IMR-90 (cell line): ENCODE measurements around the gene NOL4L. TPM values are rescaled to one million over a fixed set of nuclear protein-coding genes. Genes with fewer than 3 reads are reported as not detected.
A peak's percentile ranks its signal among the peaks of the same experiment; 100 is the strongest.

Experiments
- ATAC-seq: fragments of 200-7000 bp; cut with Tn5 transposase; 2 replicates; pipeline ENCODE4 v1.9.1; 2020; ENCODE audit warnings: low read depth, mild to moderate bottlenecking, moderate library complexity
- BruUV-seq: library from RNA; stranded (reverse); fragments of 400-500 nt; replicated peaks from 2 replicates; lab custom pipeline; 2021; lab: Mats Ljungman, UMichigan
- CTCF ChIA-PET: fragments of 300-600 bp; formaldehyde crosslinking; extraction: SDS; loops from one replicate; lab custom pipeline; 2021; ENCODE audit warnings: antibody characterized with exemption; lab: Yijun Ruan, JAX
- POLR2A ChIA-PET: fragments of 300-600 bp; sonication (Branson Sonifier 250); formaldehyde crosslinking; loops from one replicate; lab custom pipeline; 2022; ENCODE audit warnings: antibody characterized with exemption; ENCODE audit not compliant: unreplicated experiment; lab: Charles Lee
- DNase-seq: peaks from one replicate; pipeline ENCODE4 v3.0.0; 2013
- H2AFZ ChIP-seq: replicated peaks from 2 replicates; pipeline ENCODE3; 2013; ENCODE audit warnings: low read length, mild to moderate bottlenecking; ENCODE audit not compliant: poor library complexity
- H2AK5ac ChIP-seq: 2 replicates; pipeline ENCODE4 v1.6.1; 2013; ENCODE audit warnings: low read depth, low read length, inconsistent platforms
- H2AK9ac ChIP-seq: replicated peaks from 2 replicates; pipeline ENCODE3; 2013; ENCODE audit warnings: mild to moderate bottlenecking, low read depth, low read length, moderate library complexity; ENCODE audit not compliant: poor library complexity
- H2BK120ac ChIP-seq: 2 replicates; pipeline ENCODE4 v1.6.1; 2013; ENCODE audit warnings: low read depth, low read length, inconsistent platforms
- H2BK15ac ChIP-seq: 3 replicates; pipeline ENCODE4 v1.6.1; 2013; ENCODE audit warnings: low read depth, low read length, inconsistent platforms
- H2BK20ac ChIP-seq: 2 replicates; pipeline ENCODE4 v1.6.1; 2013; ENCODE audit warnings: low read depth, mild to moderate bottlenecking, inconsistent platforms, low read length, moderate library complexity
- H2BK5ac ChIP-seq: 2 replicates; pipeline ENCODE4 v1.6.1; 2013; ENCODE audit warnings: mild to moderate bottlenecking, low read depth, low read length, inconsistent platforms; ENCODE audit not compliant: poor library complexity, severe bottlenecking
- H3K14ac ChIP-seq: replicated peaks from 2 replicates; pipeline ENCODE4 v1.6.1; 2013; ENCODE audit warnings: low read depth, low read length, inconsistent platforms
- H3K18ac ChIP-seq: 2 replicates; pipeline ENCODE4 v1.6.1; 2013; ENCODE audit warnings: low read depth, low read length, control low read depth
- H3K23ac ChIP-seq: 2 replicates; pipeline ENCODE4 v1.6.1; 2013; ENCODE audit warnings: low read depth, low read length, inconsistent platforms
- H3K27ac ChIP-seq: 2 replicates; pipeline ENCODE4 v1.5.1; 2013; ENCODE audit warnings: mild to moderate bottlenecking, control low read depth, low read length; ENCODE audit not compliant: insufficient read depth
- H3K27me3 ChIP-seq: 2 replicates; pipeline ENCODE4 v1.6.1; 2013; ENCODE audit warnings: low read length; ENCODE audit not compliant: control insufficient read depth, insufficient read depth
- H3K36me3 ChIP-seq: 2 replicates; pipeline ENCODE4 v1.6.1; 2013; ENCODE audit warnings: low read length, mixed read lengths; ENCODE audit not compliant: control insufficient read depth, insufficient read depth
- H3K4ac ChIP-seq: 2 replicates; pipeline ENCODE4 v1.6.1; 2013; ENCODE audit warnings: low read depth, low read length, inconsistent platforms
- H3K4me1 ChIP-seq: 2 replicates; pipeline ENCODE4 v1.6.1; 2013; ENCODE audit warnings: low read length, mixed read lengths; ENCODE audit not compliant: control insufficient read depth, insufficient read depth
- H3K4me2 ChIP-seq: 2 replicates; pipeline ENCODE4 v1.6.1; 2013; ENCODE audit warnings: low read depth, mild to moderate bottlenecking, control low read depth, low read length, moderate library complexity
- H3K4me3 ChIP-seq: 2 replicates; pipeline ENCODE4 v1.5.1; 2013; ENCODE audit warnings: low read depth, mild to moderate bottlenecking, control low read depth, low read length, moderate library complexity; ENCODE audit not compliant: insufficient read depth
- H3K56ac ChIP-seq: 2 replicates; pipeline ENCODE4 v1.6.1; 2013; ENCODE audit warnings: low read length, inconsistent platforms; ENCODE audit not compliant: insufficient read depth; ENCODE audit errors: extremely low read depth
- H3K79me1 ChIP-seq, 2 experiments: 2 replicates each; pipeline ENCODE4 v1.6.1; 2013; ENCODE audit warnings: low read length in 2 of 2, inconsistent platforms in 1 of 2, low read depth in 1 of 2
- H3K9ac ChIP-seq: 2 replicates; pipeline ENCODE4 v1.6.1; 2013; ENCODE audit warnings: low read depth, low read length, control low read depth
- H3K9me1 ChIP-seq: 2 replicates; pipeline ENCODE4 v1.6.1; 2013; ENCODE audit warnings: low read length, inconsistent platforms; ENCODE audit not compliant: insufficient read depth
- H3K9me3 ChIP-seq: 2 replicates; pipeline ENCODE4 v1.6.1; 2013; ENCODE audit warnings: low read length; ENCODE audit not compliant: control insufficient read depth, insufficient read depth
- H4K20me1 ChIP-seq: 2 replicates; pipeline ENCODE4 v1.6.1; 2013; ENCODE audit warnings: low read length, inconsistent platforms; ENCODE audit not compliant: insufficient read depth
- H4K5ac ChIP-seq: 2 replicates; pipeline ENCODE4 v1.6.1; 2013; ENCODE audit warnings: mild to moderate bottlenecking, low read depth, low read length, control low read depth
- H4K8ac ChIP-seq, 2 experiments: 2 replicates each; pipeline ENCODE4 v1.6.1; 2013; ENCODE audit warnings: low read depth in 2 of 2, low read length in 2 of 2, control low read depth in 1 of 2, inconsistent platforms in 1 of 2
- H4K91ac ChIP-seq: 2 replicates; pipeline ENCODE4 v1.6.1; 2013; ENCODE audit warnings: low read depth, low read length, inconsistent platforms; ENCODE audit not compliant: insufficient read depth
- CEBPB ChIP-seq: IDR thresholded peaks from 2 replicates; pipeline ENCODE4 v1.6.1; 2012; ENCODE audit warnings: low read depth, low read length, improper control_type of control experiment
- CHD1 ChIP-seq: IDR thresholded peaks from 2 replicates; pipeline ENCODE4 v1.6.1; 2012; ENCODE audit warnings: low read depth, low read length, improper control_type of control experiment
- CTCF ChIP-seq: conservative IDR thresholded peaks from 2 replicates; pipeline ENCODE4 v1.5.1; 2012; ENCODE audit warnings: mild to moderate bottlenecking, low read depth, low read length, improper control_type of control experiment
- FOS ChIP-seq: fragments of 150-350 bp; IDR thresholded peaks from 2 replicates; pipeline ENCODE4 v1.6.1; 2016; ENCODE audit warnings: low read depth, low read length
- MAFK ChIP-seq: IDR thresholded peaks from 2 replicates; pipeline ENCODE4 v1.6.1; 2012; ENCODE audit warnings: low read depth, low read length, improper control_type of control experiment
- MAZ ChIP-seq: IDR thresholded peaks from 2 replicates; pipeline ENCODE4 v1.6.1; 2012; ENCODE audit warnings: low read depth, mild to moderate bottlenecking, low read length, improper control_type of control experiment, moderate library complexity, borderline replicate concordance
- MXI1 ChIP-seq: IDR thresholded peaks from 2 replicates; pipeline ENCODE4 v1.6.1; 2012; ENCODE audit warnings: low read depth, mild to moderate bottlenecking, low read length, moderate library complexity, borderline replicate concordance
- NFE2L2 ChIP-seq: fragments of 150-350 bp; IDR thresholded peaks from 2 replicates; pipeline ENCODE4 v1.6.1; 2016; ENCODE audit warnings: low read depth, mild to moderate bottlenecking, low read length
- POLR2A ChIP-seq: IDR thresholded peaks from 2 replicates; pipeline ENCODE4 v1.6.1; 2012; ENCODE audit warnings: mild to moderate bottlenecking, low read depth, low read length
- RAD21 ChIP-seq: IDR thresholded peaks from 2 replicates; pipeline ENCODE4 v1.6.1; 2012; ENCODE audit warnings: low read length, improper control_type of control experiment
- RCOR1 ChIP-seq: IDR thresholded peaks from 2 replicates; pipeline ENCODE4 v1.6.1; 2012; ENCODE audit warnings: mild to moderate bottlenecking, low read length, improper control_type of control experiment; ENCODE audit not compliant: insufficient replicate concordance
- RFX5 ChIP-seq: IDR thresholded peaks from 2 replicates; pipeline ENCODE4 v1.8.0; 2012; ENCODE audit warnings: low read depth, mild to moderate bottlenecking, low read length, moderate library complexity
- SMC3 ChIP-seq: fragments of 150-350 bp; IDR thresholded peaks from 2 replicates; pipeline ENCODE4 v1.6.1; 2016; ENCODE audit warnings: low read depth, mild to moderate bottlenecking, antibody characterized with exemption, low read length, moderate library complexity
- USF2 ChIP-seq: fragments of 150-350 bp; IDR thresholded peaks from 2 replicates; pipeline ENCODE4 v1.6.1; 2017; ENCODE audit warnings: mild to moderate bottlenecking, antibody characterized with exemption, low read length, low read depth
- WGBS, 2 experiments: methylation state at CpG; one replicate each; pipeline versions ENCODE4 v1.1.5 to v1.1.7; 2013; ENCODE audit warnings: missing lambda C conversion rate in 2 of 2; ENCODE audit not compliant: insufficient read length in 1 of 2; ENCODE audit errors: extremely low coverage in 2 of 2; 5-methylcytosine and 5-hydroxymethylcytosine counted together
- dilution Hi-C: fragments of 300-500 bp; cut with HindIII; formaldehyde crosslinking; loops from one replicate; pipeline ENCODE4 v1.14.3; 2018; ENCODE audit warnings: low sequenced_read_pairs; ENCODE audit not compliant: unreplicated experiment
- in situ Hi-C: fragments of 300-500 bp; cut with MboI; formaldehyde crosslinking; loops from 3 replicates; pipeline ENCODE4 v1.14.3; 2019; ENCODE audit warnings: low sequenced_read_pairs, inconsistent platforms, mixed read lengths
- intact Hi-C: fragments of 100-400 bp; cut with micrococcal nuclease; formaldehyde crosslinking; loops from 2 replicates; pipeline ENCODE4 v1.10.0; 2022
- polyA plus RNA-seq, 3 experiments: library from polyadenylated mRNA; depleted of rRNA; stranded (reverse); fragments of >200 nt; gene quantifications; 2 replicates each; pipeline ENCODE4 v1.2.3, GENCODE V29; 2012; ENCODE audit warnings: low replicate concordance in 1 of 3
- total RNA-seq: library from RNA; depleted of rRNA; stranded (reverse); fragments of >200 nt; gene quantifications from 2 replicates; pipeline ENCODE4 v1.2.3, GENCODE V29; 2012
- TF ChIP-seq, protein P1 (sequence below): fragments of 150-350 bp; IDR thresholded peaks from 2 replicates; pipeline ENCODE4 v1.6.1; 2016; ENCODE audit warnings: low read depth, mild to moderate bottlenecking, low read length, moderate library complexity, borderline replicate concordance

NOL4L gene
- total and polyA plus RNA-seq, 2 of the 4 experiments (the other 2 are of a cell fraction): 4.7 to 13.3 TPM

GRCh38 chr20:32474009-32474716 is 111.0 kb downstream of the NOL4L start:
- no peaks in the 10 kb centered on the region for H3K27me3 ChIP-seq
- H4K20me1 ChIP-seq: peaks cover 27% of the 10 kb centered on the region
- dilution Hi-C loops: no loop called here
- H4K5ac ChIP-seq: peak overlapping the region; percentile 23
- peak overlapping the region; percentile 97 for H3K4ac ChIP-seq
- H3K18ac ChIP-seq: peak overlapping the region; percentile 14; the same call in 1 of the 2 replicates
- peak overlapping the region; percentile 64; the same call in 2 of the 3 replicates for H2BK15ac ChIP-seq
- peak overlapping the region; percentile 49 for H3K9ac ChIP-seq
- peak overlapping the region; percentile 82 for H3K4me2 ChIP-seq
- peak overlapping the region; percentile 71; the same call in 1 of the 2 replicates for H3K56ac ChIP-seq
- H2AFZ ChIP-seq: peak overlapping the region; percentile 91
- H3K4me1 ChIP-seq: peaks cover 48% of the 10 kb centered on the region
- H3K79me1 ChIP-seq: peaks cover 9 to 93% of the 10 kb centered on the region in 2 experiments; a peak in 3 of 4 replicates
- peak overlapping the region; percentile 41 to 87 for H4K8ac ChIP-seq
- WGBS, 2 experiments: 79% methylated on average over 6 of the region's 18 CpGs; no CpG with 5 or more reads in 1 of the 2 experiments
- H3K27ac ChIP-seq: peak overlapping the region; percentile 85
- intact Hi-C loops: no loop called here
- in situ Hi-C loops: no loop called here
- ChIA-PET POLR2A (no interaction called here), CTCF (no interaction called here)
- H3K9me1 ChIP-seq: peaks cover 33% of the 10 kb centered on the region
- H4K91ac ChIP-seq: peak overlapping the region; percentile 91
- peak overlapping the region; percentile 30 for H2BK20ac ChIP-seq
- no peaks in the 10 kb centered on the region for H3K9me3 ChIP-seq
- H3K36me3 ChIP-seq: peaks cover 11% of the 10 kb centered on the region; the same call in 1 of the 2 replicates
- peak overlapping the region; percentile 98 for H2AK9ac ChIP-seq
- peak overlapping the region; percentile 84 for H2AK5ac ChIP-seq
- H3K23ac ChIP-seq: peak overlapping the region; percentile 19
- ATAC-seq (no peak), DNase-seq (no peak)
- peak overlapping the region; percentile 78 for H3K14ac ChIP-seq
- BruUV-seq: no TSS peak
- peak overlapping the region; percentile 85 for H2BK5ac ChIP-seq
- H2BK120ac ChIP-seq: peak overlapping the region; percentile 83
- H3K4me3 ChIP-seq: peak overlapping the region; percentile 29; the same call in 1 of the 2 replicates
- TF ChIP-seq CTCF (no peak), RCOR1 (no peak), USF2 (no peak), SMC3 (no peak), MAFK (no peak), RFX5 (no peak), POLR2A (no peak), RAD21 (no peak), MXI1 (no peak), NFE2L2 (no peak), MAZ (no peak), CEBPB (no peak), CHD1 (no peak), FOS (no peak)
- TF ChIP-seq, protein P1, sequence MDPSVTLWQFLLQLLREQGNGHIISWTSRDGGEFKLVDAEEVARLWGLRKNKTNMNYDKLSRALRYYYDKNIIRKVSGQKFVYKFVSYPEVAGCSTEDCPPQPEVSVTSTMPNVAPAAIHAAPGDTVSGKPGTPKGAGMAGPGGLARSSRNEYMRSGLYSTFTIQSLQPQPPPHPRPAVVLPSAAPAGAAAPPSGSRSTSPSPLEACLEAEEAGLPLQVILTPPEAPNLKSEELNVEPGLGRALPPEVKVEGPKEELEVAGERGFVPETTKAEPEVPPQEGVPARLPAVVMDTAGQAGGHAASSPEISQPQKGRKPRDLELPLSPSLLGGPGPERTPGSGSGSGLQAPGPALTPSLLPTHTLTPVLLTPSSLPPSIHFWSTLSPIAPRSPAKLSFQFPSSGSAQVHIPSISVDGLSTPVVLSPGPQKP: no peak
